ENCODE results near the gene ZNRF1.

The ZNRF1 gene

DNA sequence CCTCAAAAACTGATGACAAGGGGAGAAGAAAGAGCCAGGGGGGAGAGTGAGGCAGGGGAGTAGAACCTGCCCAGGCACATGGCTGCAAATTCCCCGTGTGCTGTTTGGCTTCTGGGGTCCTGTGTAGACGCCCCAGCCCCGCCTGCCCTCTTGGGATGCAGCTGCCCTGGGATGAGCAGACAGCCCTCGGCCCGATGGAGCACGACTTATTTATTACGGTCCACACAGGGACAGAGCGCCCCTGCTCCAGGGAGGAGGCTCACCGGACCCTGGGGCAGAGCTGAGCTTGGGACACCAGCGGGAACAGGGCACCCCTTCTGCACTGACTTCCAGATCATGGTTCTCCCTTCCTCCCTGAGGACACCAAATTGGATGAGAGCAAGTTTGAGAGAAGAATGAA is 108.7 kb downstream of the ZNRF1 start (continued):
- TF ChIP-seq, protein P1, sequence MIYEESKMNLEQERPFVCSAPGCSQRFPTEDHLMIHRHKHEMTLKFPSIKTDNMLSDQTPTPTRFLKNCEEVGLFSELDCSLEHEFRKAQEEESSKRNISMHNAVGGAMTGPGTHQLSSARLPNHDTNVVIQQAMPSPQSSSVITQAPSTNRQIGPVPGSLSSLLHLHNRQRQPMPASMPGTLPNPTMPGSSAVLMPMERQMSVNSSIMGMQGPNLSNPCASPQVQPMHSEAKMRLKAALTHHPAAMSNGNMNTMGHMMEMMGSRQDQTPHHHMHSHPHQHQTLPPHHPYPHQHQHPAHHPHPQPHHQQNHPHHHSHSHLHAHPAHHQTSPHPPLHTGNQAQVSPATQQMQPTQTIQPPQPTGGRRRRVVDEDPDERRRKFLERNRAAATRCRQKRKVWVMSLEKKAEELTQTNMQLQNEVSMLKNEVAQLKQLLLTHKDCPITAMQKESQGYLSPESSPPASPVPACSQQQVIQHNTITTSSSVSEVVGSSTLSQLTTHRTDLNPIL (CRISPR knock-in tag; IDR thresholded peaks at IDR 0.05; ENCODE audit: low read depth), result no peak
- TF ChIP-seq RARB (CRISPR knock-in tag; IDR thresholded peaks at IDR 0.05) (no peak), GLIS3 (CRISPR knock-in tag; IDR thresholded peaks at IDR 0.05) (no peak), ARNTL (CRISPR knock-in tag; IDR thresholded peaks at IDR 0.05; ENCODE audit: borderline replicate concordance, low read depth) (no peak), BACH2 (CRISPR knock-in tag; IDR thresholded peaks at IDR 0.05; ENCODE audit: borderline replicate concordance) (no peak), ZC3H10 (CRISPR knock-in tag; IDR thresholded peaks at IDR 0.05) (no peak)

DNA sequence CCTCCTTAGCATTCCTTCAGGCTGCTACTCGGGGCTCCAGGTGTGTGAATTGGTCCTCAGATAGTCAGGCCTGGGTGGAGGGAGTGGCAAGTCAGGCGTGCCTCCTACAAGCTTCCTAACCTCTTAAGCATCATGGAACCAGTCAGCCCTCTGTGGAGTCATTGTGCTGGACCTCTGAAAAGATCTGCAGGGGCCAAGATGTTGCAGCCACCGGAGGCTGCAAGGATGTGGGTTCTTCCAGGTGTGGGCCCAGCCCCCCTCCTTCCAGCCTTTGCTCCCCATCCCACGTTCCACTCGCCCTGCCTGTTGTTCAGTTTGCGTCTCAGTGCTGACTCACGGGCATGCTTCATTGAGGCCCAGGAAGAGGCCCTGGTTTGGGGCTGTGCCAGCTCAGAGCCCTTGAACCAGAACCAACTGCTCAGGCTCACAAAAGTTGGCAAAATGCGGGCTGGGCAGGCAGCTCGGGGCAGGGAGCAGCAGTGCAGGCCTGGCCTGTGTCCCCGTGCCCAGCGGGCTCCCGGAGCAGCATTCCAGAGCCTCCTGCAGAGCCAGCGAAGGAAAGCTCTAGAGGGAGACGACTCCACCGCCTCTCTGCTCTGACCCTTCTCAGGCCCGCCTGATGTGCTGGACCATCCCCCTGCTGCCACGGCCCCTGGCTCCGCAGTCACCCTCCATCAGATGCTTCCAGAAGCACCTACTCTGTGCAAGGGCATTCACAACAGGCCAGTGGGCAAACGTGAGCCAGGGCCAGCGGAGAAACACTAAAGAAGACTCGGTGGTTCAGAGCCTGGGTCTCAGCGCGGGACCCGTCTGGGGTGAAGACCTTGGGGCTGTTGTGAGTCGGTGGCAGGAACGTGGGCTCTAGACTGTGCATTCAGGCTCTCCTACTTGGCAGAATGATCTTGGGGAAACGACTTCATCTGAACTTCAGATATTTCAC is 110.2 kb downstream of the ZNRF1 start:
- ATAC-seq, result peak; percentile 47
- TF ChIP-seq ZFP3 (CRISPR knock-in tag; IDR thresholded peaks at IDR 0.05) (0 out of 2 replicates have a peak, but pooled peaks have one; percentile 36), SNAI2 (CRISPR knock-in tag; IDR thresholded peaks at IDR 0.05) (0 out of 2 replicates have a peak, but pooled peaks have one; percentile 41), CSDC2 (CRISPR knock-in tag; IDR thresholded peaks at IDR 0.05) (no peak)

DNA sequence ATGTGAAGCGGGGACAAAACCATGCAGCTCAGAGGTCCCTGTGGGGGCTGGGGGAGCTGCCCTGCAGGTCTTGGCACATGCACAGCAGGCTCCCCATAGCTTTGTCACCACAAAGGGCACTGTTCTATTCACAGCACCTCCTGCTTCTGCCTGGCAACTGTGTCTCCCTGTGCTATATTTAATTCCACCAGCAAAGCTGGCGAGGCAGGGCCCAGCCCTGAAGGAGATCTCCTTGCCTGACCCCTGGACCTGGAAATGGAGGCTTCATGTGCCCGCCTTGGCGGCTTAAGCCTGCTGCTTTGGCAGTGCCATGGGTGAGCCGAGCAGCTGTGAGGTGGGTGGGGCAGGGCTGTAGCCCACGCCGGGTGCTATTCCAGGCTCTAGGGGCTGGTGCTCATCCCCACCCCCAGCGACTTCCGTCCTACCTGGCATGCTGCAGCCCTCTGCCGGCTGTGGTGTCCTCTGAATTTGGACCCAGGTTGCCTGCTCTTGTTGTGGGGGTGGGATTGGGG is 111.0 kb downstream of the ZNRF1 start:
- ATAC-seq, result no peak
- TF ChIP-seq ZC3H10 (CRISPR knock-in tag; IDR thresholded peaks at IDR 0.05) (no peak), BACH2 (CRISPR knock-in tag; IDR thresholded peaks at IDR 0.05; ENCODE audit: borderline replicate concordance) (no peak)

DNA sequence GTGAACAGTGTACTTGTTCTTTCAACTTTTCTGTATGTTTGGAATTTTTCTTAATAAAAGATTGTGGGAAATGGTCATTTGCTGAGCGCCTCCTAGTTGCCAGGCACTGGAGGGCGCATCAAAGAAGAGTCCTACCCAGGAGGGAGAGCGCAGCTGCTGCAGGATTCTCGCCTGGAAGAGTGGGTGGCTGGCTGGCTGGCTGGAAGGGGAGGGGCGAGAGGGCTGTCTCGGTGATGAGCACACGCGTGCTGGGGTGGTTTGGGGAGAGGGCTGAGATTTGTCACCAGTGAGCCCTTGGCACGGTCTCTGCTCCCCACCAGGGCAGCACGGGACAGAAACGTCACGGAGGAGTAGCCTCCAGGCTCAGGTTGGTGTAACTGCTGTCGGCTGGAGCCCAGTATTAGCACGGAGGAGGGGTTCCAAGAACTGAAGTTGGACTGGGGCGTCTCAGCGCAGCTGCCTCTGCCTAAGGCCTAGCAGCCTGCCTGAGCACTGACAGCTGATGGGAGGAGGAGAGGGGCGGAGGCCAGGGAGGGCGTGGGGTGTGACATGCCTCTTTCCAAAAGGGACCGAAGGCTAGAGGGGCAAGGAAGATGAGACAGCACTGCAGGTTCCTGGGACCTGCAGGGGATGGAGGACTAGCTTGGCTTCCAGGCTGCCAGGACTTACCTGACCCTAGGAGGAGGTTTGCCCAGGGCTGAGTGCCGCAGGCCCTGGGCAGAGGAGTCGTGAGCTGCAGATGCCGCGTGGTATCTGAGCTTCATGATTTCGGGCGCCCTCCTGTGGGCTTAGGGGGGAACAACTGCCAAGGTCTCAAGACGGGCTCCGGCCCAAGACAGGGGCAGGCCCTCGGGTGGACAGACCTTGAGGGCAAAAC is 112.1 kb downstream of the ZNRF1 start:
- TF ChIP-seq OSR1 (CRISPR knock-in tag; IDR thresholded peaks at IDR 0.05), result no peak
- TF ChIP-seq ESRRG (CRISPR knock-in tag; IDR thresholded peaks at IDR 0.05), result no peak
- no peak for TF ChIP-seq SNAI2 (CRISPR knock-in tag; IDR thresholded peaks at IDR 0.05)
- TF ChIP-seq ZNF70 (CRISPR knock-in tag; IDR thresholded peaks at IDR 0.05), result no peak
- no peak for TF ChIP-seq BACH2 (CRISPR knock-in tag; IDR thresholded peaks at IDR 0.05; ENCODE audit: borderline replicate concordance)
- TF ChIP-seq ZNF565 (CRISPR knock-in tag; conservative IDR thresholded peaks at IDR 0.05; ENCODE audit: low read depth), result no peak
- no peak for TF ChIP-seq RARB (CRISPR knock-in tag; IDR thresholded peaks at IDR 0.05)
- no peak for TF ChIP-seq ZFP30 (CRISPR knock-in tag; IDR thresholded peaks at IDR 0.05)
- TF ChIP-seq ZC3H10 (CRISPR knock-in tag; IDR thresholded peaks at IDR 0.05), result no peak
- TF ChIP-seq, protein P1 (CRISPR knock-in tag; IDR thresholded peaks at IDR 0.05; ENCODE audit: low read depth), result no peak
- TF ChIP-seq ZNF8 (CRISPR knock-in tag; IDR thresholded peaks at IDR 0.05), result no peak
- TF ChIP-seq TCF4 (CRISPR knock-in tag; IDR thresholded peaks at IDR 0.05; ENCODE audit: borderline replicate concordance), result no peak
- TF ChIP-seq TOX (CRISPR knock-in tag; IDR thresholded peaks at IDR 0.05; ENCODE audit: borderline replicate concordance), result no peak
- TF ChIP-seq PPARA (CRISPR knock-in tag; IDR thresholded peaks at IDR 0.05; ENCODE audit: borderline replicate concordance), result no peak
- TF ChIP-seq CSDC2 (CRISPR knock-in tag; IDR thresholded peaks at IDR 0.05), result no peak
- ATAC-seq, result peak; percentile 81

DNA sequence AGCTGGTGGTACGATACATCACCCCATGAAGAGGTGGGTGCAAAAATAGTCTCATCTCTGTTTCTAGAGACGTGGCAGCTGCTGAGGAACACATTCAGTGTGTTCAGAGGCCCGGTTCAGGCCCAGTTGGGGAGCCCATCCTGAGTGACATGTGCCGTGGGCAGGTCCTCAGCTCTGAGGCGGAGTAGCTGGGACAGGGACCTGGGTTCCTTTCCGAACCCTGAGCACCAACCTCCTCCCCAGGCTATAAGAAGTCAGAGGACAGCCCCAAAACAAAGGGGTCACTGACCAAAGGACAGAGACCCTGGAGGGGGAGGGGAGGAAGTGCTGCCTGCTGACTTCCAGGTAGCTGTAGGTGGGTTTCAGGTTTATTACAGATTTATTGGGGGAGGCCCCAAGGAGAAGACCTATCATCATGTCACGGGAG is 112.7 kb downstream of the ZNRF1 start:
- peak; percentile 1; the same call in 2 of the 3 replicates for ATAC-seq
- TF ChIP-seq, protein P2, sequence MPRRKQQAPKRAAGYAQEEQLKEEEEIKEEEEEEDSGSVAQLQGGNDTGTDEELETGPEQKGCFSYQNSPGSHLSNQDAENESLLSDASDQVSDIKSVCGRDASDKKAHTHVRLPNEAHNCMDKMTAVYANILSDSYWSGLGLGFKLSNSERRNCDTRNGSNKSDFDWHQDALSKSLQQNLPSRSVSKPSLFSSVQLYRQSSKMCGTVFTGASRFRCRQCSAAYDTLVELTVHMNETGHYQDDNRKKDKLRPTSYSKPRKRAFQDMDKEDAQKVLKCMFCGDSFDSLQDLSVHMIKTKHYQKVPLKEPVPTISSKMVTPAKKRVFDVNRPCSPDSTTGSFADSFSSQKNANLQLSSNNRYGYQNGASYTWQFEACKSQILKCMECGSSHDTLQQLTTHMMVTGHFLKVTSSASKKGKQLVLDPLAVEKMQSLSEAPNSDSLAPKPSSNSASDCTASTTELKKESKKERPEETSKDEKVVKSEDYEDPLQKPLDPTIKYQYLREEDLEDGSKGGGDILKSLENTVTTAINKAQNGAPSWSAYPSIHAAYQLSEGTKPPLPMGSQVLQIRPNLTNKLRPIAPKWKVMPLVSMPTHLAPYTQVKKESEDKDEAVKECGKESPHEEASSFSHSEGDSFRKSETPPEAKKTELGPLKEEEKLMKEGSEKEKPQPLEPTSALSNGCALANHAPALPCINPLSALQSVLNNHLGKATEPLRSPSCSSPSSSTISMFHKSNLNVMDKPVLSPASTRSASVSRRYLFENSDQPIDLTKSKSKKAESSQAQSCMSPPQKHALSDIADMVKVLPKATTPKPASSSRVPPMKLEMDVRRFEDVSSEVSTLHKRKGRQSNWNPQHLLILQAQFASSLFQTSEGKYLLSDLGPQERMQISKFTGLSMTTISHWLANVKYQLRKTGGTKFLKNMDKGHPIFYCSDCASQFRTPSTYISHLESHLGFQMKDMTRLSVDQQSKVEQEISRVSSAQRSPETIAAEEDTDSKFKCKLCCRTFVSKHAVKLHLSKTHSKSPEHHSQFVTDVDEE (CRISPR knock-in tag; IDR thresholded peaks at IDR 0.05), result no peak
- TF ChIP-seq ZFP3 (CRISPR knock-in tag; IDR thresholded peaks at IDR 0.05), result no peak
- TF ChIP-seq ZNF8 (CRISPR knock-in tag; IDR thresholded peaks at IDR 0.05), result no peak
- TF ChIP-seq PPARA (CRISPR knock-in tag; IDR thresholded peaks at IDR 0.05; ENCODE audit: borderline replicate concordance), result no peak

All from SK-N-SH treated with all-trans-retinoic acid at 6 μM for 48 hours (cell line).